ENCODE measurements around the gene MORN1.

MORN1 gene

DNA sequence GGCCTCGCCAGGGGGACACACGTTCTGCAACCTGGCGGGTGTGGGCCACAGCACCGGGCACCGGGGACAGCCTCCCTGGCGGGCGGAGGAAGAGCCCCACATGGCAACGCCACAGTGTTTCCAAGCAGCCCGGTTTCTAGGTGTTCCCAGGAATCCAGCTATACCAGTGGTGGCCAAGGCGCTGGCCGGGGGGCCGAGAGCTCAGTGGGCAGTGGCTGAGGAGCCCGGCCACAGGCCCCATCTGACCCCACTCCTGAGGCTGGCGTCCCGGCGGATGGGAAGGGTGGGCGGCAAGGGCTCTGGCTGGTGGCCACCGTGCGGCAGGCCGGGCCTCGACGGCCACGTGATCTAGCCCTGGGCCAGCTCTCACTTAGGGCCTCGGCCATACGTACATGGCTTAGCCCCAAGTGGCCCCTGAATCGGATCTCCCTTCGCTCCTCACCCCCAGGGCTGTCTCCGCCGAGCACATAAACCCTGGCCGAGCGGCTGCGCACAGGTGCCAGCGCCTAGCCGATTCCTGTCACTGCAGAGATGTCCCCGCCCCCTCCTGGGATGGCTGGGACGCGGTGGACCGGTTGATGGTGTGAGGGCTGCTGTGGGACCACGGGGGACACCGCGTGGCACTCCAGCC lies 68.7 kb downstream of the MORN1 start:
- no peak overlapping the region for H3K4me3 ChIP-seq (ENCODE audit: low read length)
- no peak for TF ChIP-seq ZNF274 (IDR thresholded peaks at IDR 0.05; ENCODE audit: low read depth, low read length)

DNA sequence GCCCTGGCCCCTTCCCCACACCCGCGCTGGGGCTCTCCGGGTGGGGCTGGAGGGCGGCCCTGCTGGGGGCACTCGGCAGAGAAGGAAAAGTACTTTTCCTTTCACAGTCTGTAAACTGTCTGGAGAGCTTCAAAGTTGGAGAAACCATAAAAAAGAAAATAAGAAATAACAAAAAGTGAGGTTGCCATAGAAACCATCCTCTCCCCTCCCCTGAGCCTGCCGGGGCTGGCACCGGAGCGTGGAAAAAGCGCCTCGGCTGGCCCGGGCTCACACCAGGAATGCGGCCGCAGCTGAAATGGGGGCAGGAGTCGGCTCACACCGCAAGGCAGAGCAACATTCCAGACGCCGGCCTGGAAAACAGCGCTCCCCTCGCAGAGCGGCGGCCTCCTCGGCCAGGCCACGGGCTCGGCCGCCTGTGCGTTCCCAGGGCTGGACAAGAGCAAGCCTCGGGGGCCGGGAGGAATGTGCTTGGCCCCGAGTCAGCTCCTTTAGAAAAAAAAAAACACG lies 69.2 kb downstream of the MORN1 start:
- no peak overlapping the region for H3K4me3 ChIP-seq (ENCODE audit: low read length)
- no peak for TF ChIP-seq ZNF274 (IDR thresholded peaks at IDR 0.05; ENCODE audit: low read depth, low read length)

DNA sequence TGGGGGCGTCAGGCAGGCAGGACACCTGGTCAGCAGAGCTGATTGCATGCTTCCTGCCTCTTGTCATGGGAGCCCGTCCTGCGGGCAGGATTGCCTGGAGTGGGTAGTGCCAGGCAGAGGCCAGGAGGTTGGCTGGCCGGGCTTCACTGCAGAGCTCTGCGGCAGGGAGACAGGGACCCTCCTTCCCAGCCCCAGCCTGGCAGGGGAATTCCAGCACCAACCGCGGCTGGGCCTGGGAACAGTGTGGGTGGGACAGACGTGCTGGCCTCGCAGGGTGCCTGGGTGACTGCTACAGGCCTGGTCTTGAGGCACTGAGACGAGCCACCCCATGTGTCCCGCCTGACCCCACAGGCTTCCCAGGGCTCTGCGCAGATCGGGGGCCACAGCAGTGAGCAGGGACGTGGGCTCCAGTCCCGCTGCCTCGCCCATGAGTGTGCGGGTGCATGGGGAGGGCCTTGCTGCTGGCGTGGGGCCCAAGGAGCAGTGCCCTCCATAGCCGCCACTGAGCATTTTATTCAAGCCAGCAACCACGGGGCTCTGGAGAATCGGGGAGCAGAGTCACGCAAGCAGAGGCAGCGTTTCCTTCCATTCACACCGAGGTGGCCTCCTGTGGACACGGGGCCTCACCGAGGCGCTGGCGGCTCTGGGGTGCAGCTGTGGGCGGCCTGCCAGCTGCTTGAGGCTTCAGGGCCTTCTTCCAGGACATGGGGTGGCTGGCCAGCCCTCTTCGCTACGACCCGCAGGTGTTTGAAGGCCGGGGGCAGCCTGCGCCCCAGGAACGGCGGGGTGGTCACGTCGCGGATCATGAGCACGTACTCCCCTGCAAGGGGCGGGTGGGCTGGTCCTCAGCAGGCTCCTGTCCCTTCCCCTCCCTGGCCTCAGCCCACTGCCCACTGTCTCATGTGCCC lies 70.3 kb downstream of the MORN1 start:
- H3K4me3 ChIP-seq (ENCODE audit: low read length) = no peak overlapping the region
- TF ChIP-seq ZNF274 (IDR thresholded peaks at IDR 0.05; ENCODE audit: low read depth, low read length) = no peak

DNA sequence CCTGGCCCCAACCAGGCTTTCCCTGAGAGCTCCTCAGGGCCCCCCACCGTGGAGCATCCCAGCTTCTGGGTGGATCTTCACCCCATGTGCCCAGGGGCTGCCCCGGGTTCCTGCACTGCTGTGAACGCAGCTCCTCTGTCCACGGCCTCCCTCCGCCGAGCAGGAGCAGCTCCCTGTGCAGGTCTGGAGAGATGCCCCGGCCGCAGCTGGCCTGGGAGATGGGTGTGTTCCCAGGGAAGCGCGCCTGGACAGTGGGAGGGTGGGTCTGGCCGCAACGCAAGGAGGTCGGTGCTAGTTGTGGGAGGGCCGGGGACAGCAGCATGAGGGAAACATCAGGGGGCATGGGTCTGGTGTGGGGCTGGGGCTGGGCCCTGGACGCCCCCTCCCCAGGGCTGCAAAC lies 71.3 kb downstream of the MORN1 start:
- TF ChIP-seq ZNF274 (IDR thresholded peaks at IDR 0.05; ENCODE audit: low read depth, low read length) = no peak
- H3K4me3 ChIP-seq (ENCODE audit: low read length) = no peak overlapping the region

DNA sequence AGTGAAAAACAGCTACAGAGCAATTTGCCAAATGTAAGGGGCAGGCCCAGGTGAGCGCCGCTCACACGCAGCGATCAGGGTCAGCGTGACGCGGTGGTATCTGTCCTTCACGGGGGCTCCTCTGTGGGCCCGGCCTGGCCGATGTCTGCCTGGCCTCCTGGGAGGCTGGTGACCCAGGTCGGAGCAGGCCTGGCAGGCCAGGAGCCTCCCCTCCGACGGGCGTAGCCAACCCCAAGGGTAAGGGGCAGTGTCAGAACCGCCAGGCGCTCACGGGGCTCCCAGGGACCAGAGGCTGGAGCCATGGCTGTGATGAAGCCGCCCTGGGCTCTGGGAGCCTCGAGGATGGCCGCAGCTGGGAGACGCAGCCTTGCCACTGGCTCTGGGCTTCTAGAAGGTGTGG lies 72.1 kb downstream of the MORN1 start:
- TF ChIP-seq ZNF274 (IDR thresholded peaks at IDR 0.05; ENCODE audit: low read depth, low read length) = no peak
- no peak overlapping the region for H3K4me3 ChIP-seq (ENCODE audit: low read length)

DNA sequence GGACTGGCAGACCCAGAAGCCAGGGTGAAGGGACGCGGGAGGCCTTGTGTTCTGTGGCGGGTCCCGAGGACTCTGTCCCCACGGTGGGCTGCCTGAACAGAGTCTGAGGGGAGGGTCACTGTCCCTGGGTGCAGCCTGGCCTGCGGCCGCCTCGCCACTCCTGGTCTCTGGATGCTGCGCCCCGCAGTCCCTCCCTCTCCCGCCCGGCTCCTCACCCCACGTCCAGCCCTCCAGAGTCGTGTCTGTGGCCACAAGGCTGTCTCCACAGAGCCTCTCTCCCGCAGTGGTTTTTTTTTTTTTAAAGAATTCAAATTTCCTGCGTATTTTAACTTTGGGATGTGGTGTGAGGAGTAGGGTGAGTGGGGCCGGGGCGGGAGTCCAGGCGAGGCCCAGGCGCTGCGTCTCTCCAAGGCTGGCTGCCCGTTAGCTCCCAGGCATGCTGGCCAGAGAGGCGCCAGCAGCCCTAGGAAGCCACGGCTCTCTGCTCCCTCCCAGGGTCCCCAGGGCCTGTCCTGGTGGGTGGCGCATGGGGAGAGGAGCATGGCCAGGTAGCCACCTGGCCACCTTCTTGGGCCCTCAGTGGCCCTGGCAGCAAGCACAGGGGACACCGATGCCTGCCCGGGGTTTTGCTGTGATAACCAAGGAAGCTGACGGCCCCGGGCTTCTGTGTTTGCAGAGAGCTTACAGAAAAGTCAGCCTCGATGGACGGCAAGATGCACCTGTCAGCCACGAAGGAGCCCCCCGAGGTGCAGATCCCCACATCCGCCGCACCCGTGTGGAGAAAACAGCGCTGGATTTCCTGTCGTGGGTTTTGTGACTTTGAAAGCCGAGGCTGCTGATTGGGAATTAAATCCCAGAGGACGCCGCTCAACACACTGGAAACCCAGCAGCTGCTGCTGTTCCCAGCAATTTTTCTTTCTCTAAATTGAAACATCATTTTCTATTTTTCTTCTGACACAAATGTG lies 72.8 kb downstream of the MORN1 start:
- TF ChIP-seq ZNF274 (IDR thresholded peaks at IDR 0.05; ENCODE audit: low read depth, low read length) = no peak
- H3K4me3 ChIP-seq (ENCODE audit: low read length) = no peak overlapping the region

DNA sequence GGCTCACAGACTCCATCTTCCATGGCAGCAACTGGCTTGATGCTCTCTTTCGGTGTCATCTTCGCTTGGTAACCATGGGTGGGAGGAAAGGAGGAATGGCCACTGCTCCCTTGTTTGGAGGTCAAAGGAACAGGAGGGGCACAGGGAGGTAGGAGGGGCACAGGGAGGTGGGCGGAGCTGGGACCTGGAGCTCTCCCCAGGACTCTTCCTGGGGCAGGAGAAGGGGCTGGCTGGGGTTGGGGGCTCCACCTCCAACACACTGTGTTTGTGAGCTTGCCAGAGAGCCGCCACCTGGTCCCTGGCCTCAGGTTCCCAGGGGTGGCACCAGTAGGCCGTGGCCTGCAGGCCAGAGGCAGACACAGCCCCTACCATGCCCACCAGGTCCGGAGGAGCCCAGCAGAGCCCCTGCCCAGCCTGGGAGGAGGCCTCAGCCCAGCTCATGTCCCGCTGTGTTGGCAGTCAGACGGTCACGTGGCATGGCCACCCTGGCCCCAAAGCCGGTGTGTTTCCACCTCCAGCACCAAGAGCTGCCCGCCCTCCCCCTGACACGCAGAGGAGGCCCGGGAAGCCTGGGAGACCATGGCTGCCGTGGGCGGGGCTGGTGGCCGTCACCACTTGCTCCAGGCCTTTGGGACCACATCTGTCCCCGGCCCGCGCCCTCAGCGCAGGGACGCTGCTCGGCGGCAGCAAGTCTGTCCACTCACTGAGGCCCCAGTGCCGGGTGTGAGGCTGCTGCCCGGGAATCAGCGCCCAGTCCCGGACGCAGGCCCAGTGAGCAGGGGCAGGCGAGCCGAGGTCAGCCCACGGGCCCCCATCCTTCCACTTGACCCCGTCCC lies 73.9 kb downstream of the MORN1 start:
- TF ChIP-seq ZNF274 (IDR thresholded peaks at IDR 0.05; ENCODE audit: low read depth, low read length) = no peak
- H3K4me3 ChIP-seq (ENCODE audit: low read length) = no peak overlapping the region

DNA sequence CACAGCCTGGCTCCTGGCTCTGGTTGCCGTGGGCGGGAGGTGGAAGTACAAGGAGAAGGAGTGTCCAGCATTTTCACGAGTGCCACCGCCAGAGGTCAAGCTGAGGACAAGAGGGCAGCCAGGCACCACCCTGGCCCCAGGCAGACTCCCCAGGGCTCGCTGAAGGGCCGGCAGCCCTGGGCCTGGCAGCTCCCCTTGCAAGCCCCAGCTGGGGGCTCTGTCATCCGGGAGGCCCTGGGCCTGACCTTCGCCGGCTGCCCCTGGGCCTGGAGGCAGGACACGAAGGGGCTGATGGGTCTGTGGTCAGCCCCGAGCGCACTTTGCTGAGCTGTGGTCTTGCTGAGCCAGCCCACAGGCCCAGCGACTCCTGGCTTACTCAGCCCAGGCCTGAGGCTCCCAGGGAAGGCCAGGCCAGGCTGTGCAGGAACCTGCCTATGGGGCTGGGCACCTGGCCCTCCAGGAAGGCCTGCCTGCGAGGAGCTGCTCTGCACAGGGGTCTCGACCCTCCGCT lies 74.8 kb downstream of the MORN1 start:
- H3K4me3 ChIP-seq (ENCODE audit: low read length) = no peak overlapping the region
- TF ChIP-seq ZNF274 (IDR thresholded peaks at IDR 0.05; ENCODE audit: low read depth, low read length) = no peak

DNA sequence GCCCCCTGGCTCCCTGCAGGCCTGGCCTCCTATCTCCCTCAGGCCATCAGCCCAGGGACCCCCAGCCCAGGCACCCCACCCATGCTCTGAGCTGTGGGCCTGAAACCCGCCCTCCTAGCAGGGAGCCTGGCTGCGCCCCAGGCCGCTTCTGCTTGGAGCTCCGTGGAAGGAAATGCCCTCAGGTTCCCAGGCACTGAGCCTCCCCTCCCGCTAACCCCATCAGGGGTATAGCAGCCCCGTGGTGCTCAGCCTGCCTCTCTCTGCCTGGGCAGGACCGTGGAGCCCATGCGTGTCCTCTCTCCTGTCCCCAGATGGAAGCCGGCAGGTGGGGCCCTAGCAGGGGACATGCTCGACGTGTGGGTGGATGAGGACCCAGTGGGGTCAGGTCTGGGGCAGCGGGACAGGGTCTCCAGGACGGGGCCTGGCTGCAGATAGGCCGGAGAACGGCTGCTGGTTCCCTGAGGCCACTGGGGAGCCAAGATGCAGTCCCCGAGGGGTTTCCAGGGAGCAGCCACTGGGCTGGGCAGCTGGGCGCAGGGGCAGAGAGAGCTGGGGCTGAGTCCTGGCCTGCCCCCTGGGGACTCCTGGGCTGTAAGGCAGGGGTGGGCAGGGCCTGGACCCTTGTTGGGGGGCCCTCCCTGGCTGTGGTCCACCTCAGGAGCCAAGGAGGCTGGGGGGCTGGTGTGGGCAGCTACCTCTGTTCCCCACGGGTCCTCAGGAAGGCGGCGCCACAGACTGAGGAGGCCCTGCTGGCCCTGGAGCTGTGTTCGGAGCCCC lies 75.5 kb downstream of the MORN1 start:
- no peak for TF ChIP-seq ZNF274 (IDR thresholded peaks at IDR 0.05; ENCODE audit: low read depth, low read length)
- H3K4me3 ChIP-seq (ENCODE audit: low read length) = no peak overlapping the region; the same call in 1 of the 2 replicates

DNA sequence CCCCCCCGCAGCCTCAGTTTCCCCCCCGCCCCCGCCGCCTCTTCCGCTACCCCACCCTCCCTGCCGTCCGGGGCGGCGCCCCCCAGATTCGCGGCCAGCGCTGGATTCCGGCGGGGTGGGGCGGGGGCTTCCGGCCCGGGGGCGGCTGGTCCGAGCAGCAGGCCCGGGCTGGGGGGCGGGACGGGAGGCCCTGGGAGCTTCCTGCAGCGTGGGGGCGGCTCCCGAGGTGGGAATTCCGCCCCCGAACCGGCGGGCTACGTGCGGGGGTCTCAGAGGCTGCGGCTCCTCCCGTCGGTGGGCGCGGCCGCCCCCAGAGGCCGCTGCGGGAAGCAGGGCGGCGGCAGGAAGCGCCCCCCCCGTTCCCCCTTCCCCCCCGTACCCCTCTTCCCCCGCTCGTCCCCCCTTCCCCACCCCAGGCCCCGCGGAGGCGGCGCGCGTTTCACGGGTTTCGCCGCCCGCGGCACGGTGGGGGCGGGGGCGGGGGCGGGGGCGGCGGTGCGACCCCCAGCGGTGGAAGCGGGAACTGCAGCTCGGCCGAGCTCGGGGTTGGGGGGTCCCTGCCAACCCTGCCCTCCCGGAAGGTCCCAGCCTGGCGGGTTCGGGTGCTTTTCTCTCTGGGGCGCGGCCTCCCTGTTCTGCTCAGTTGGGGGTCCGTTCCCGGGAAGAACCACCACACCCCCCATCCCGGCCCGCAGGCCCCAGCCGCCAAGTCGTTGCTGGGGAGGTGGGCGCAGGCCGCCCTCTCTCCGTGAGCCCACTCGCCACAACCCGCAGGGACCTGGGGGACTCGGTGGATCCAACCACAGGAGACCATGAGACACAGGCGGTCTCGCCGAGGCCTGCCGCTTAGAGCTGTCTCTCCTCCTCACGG lies 76.3 kb downstream of the MORN1 start:
- peak overlapping the region; percentile 26; the same call in 1 of the 2 replicates for H3K4me3 ChIP-seq (ENCODE audit: low read length)
- no peak for TF ChIP-seq ZNF274 (IDR thresholded peaks at IDR 0.05; ENCODE audit: low read depth, low read length)

DNA sequence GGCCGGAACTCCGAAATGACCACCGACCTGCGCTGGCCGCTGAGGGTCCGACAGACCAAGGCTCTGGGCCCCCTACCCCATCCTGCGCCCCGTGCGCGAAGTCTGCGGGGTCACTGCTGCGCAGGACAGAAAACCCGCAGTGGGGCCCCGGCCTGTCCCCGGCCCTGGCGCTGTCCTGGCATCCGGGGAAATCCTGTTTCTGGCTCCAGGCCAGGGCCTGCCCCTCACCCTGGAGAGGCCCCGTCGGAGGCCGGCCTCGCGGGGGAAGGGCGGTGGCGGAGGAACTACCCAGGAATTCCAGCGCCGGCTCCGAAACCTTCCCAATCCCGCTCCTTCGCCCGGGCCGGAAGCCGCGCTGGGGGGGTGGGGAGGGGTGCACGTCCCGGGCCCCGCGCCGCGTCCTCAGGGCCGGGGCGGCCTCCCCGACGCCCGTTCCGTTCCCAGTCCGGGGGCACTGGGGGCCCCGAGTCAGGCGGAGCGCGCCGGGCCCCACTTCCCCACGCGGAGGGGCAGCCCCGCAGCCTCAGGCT lies 77.0 kb downstream of the MORN1 start:
- TF ChIP-seq ZNF274 (IDR thresholded peaks at IDR 0.05; ENCODE audit: low read depth, low read length) = no peak
- no peak overlapping the region for H3K4me3 ChIP-seq (ENCODE audit: low read length)
